ENCODE results near the gene DNAH3.
A peak's percentile ranks its signal among the peaks of the same experiment; 100 is the strongest.
"Not testable (repeated sequence)": the region's sequence is repeated elsewhere in the genome, so short reads cannot be mapped to it uniquely, and the experiment has no call there.

The DNAH3 gene

DNA sequence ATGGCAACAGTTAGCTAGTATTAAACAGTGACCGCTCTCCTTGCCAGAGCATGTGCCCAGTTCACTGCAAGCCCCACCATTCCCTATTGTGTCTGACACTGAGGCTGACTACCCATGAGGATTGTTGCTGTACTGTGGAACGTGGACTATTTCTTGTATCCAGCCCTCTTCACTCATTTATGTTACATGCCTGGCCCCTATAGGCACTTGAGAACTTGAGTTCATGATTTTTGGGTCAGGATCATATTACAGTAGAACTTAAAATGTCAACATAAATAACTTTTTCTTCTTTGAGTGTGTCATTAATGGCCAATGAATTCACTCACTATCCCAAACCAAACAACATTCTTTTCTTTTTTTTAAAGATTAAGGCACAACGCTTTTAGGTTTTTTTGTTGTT lies 194.3 kb downstream of the DNAH3 start:
- intact Hi-C loops (cut with micrococcal nuclease) = no loop called here
- no peaks in the 10 kb centered on the region for H3K27me3 Mint-ChIP-seq
- H3K4me3 Mint-ChIP-seq = no peak overlapping the region

DNA sequence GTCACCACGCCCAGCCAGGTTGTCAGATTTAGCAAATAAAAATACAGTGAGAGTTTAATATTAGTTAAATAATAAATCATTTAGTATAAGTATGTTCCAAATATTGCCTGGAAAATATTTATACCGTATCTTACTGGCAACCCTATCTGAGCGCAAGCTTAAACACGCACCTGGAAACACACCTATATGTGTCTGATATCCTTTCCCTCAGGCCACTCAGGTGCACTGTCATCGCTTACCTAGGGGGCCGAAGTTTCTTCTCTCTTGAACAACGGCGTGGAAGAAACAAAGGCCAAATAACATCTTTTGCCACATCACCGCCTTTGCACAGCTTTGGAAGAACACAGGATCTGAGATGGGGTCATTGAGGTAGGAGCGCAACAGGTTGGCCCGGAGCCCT lies 196.1 kb downstream of the DNAH3 start:
- Mint-ChIP-seq H3K4me3 (no peak overlapping the region), H3K27ac (no peak overlapping the region)

More for the DNA sequence above, 194.3 kb downstream of the DNAH3 start:
- Mint-ChIP-seq H3K27ac (no peak overlapping the region), H3K9me3 (no peaks in the 10 kb centered on the region), H3K36me3 (ENCODE audit: low read depth) (no peaks in the 10 kb centered on the region), H3K4me1 (ENCODE audit: low read depth) (peaks cover 5% of the 10 kb centered on the region)

DNA sequence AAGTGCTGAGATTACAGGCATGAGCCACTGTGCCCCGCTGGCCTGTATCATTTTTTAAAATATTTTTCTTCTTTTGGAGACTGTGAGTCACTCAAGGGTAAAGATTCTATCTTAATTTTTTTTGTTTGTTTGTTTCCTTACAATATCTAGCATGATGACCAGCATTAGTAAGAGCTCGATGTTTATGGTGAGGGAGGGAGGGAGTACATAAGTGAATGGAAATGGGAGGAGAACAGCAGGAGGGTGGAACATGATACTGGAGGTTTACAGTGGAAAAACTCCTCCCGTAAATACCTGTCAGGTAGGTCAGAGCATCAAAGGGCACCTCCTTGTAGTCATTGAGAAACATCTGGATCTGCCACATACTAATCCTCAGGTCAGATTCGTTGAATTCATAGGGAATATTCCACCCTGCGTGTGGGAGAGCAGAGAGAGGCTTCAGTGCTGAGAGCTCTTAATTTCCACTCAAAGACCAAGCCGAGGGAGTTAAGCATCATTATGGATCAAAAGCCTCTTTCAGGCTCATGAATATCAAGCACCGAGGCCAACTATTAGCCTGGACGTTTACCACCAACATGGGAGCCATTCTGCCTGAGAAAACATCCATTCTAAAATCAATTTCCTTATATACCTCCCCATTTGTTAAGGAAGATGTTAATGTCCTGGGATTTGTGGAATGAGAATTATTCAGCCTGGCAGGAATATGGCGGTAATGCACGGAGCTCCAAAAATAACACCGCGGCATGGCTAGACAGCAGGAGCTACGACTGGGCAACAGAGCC lies 198.3 kb downstream of the DNAH3 start:
- Mint-ChIP-seq H3K36me3 (ENCODE audit: low read depth) (no peaks in the 10 kb centered on the region), H3K27ac (peak overlapping the region; percentile 48), H3K27me3 (peaks cover 2% of the 10 kb centered on the region), H3K4me3 (no peak overlapping the region), H3K9me3 (no peaks in the 10 kb centered on the region), H3K4me1 (ENCODE audit: low read depth) (peaks cover 5% of the 10 kb centered on the region)
- intact Hi-C loops (cut with micrococcal nuclease) = no loop called here

More for the DNA sequence above, 196.1 kb downstream of the DNAH3 start:
- H3K9me3 Mint-ChIP-seq = no peaks in the 10 kb centered on the region
- no peaks in the 10 kb centered on the region for H3K27me3 Mint-ChIP-seq
- H3K4me1 Mint-ChIP-seq (ENCODE audit: low read depth) = peaks cover 5% of the 10 kb centered on the region
- intact Hi-C loops (cut with micrococcal nuclease) = no loop called here
- no peaks in the 10 kb centered on the region for H3K36me3 Mint-ChIP-seq (ENCODE audit: low read depth)

- H3K9me3 Mint-ChIP-seq = no peaks in the 10 kb centered on the region
- H3K36me3 Mint-ChIP-seq (ENCODE audit: low read depth) = no peaks in the 10 kb centered on the region
- no peak overlapping the region for H3K27ac Mint-ChIP-seq
- peaks cover 2% of the 10 kb centered on the region for H3K27me3 Mint-ChIP-seq
- H3K4me1 Mint-ChIP-seq (ENCODE audit: low read depth) = no peaks in the 10 kb centered on the region
- H3K4me3 Mint-ChIP-seq = no peak overlapping the region
- intact Hi-C loops (cut with micrococcal nuclease) = no loop called here
Observed at GRCh38 chr16:20950294-20950693, 200.4 kb downstream of the DNAH3 start.

DNA sequence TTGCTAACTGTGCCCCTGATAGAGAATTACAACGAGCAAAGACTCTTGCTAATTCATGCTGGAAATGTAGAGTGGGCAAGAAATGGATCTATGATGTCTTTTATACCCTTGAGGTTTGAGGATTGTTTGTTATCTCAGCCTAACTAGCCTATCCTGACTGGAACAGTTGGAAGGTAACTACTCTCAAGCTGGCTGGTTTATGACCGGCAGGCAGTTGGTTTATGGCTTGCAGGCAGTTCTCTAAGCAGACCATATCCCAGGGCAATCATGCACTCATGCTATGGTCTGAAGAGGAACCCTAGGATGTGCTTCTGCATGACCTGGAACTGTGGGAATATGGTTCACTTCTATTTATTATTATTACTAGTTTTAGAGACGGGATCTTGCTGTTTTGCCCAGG lies 201.0 kb downstream of the DNAH3 start:
- intact Hi-C loops (cut with micrococcal nuclease) = no loop called here
- no peaks in the 10 kb centered on the region for H3K9me3 Mint-ChIP-seq
- peaks cover 2% of the 10 kb centered on the region for H3K27me3 Mint-ChIP-seq

GRCh38 chr16:20948444-20948843 lies 202.2 kb downstream of the DNAH3 start:
- intact Hi-C loops (cut with micrococcal nuclease) = no loop called here
- peaks cover 14% of the 10 kb centered on the region for H3K4me1 Mint-ChIP-seq (ENCODE audit: low read depth)
- no peaks in the 10 kb centered on the region for H3K36me3 Mint-ChIP-seq (ENCODE audit: low read depth)
- no peak overlapping the region for H3K27ac Mint-ChIP-seq
- no peaks in the 10 kb centered on the region for H3K9me3 Mint-ChIP-seq
- no peak overlapping the region for H3K4me3 Mint-ChIP-seq
- peaks cover 2% of the 10 kb centered on the region for H3K27me3 Mint-ChIP-seq

More for the DNA sequence above, 201.0 kb downstream of the DNAH3 start:
- peaks cover 5% of the 10 kb centered on the region for H3K4me1 Mint-ChIP-seq (ENCODE audit: low read depth)
- H3K36me3 Mint-ChIP-seq (ENCODE audit: low read depth) = no peaks in the 10 kb centered on the region
- no peak overlapping the region for H3K4me3 Mint-ChIP-seq
- H3K27ac Mint-ChIP-seq = no peak overlapping the region

DNA sequence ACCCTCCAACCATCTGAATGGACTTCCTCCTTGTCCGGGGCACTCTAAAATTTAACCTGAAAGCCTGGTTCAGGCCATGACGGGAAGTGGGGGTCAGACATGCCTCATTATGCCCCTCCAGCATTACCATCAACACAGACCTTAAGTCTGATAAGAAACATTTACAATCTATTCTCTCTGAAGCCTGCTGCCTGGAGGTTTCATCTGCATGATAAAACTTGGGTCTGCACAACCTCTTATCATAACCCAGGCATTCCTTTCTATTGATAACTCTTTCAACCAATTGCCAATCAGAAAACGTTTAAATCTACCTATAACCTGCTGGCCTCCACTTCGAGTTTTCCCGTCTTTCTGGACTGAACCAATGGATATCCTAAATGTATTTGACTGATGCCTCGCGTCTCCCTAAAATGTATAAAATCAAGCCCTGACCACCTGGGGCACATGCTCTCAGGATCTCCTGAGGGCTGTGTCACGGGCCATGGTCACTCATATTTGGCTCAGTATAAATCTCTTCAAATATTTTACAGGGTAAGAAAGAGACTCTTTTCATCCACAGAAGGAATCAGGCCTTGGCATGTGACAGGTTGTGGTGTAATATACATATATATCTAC lies 204.5 kb downstream of the DNAH3 start:
- intact Hi-C loops (cut with micrococcal nuclease) = no loop called here
- no peaks in the 10 kb centered on the region for H3K9me3 Mint-ChIP-seq
- no peak overlapping the region for H3K27ac Mint-ChIP-seq
- peaks cover 2% of the 10 kb centered on the region for H3K27me3 Mint-ChIP-seq
- H3K4me1 Mint-ChIP-seq (ENCODE audit: low read depth) = peaks cover 37% of the 10 kb centered on the region
- H3K4me3 Mint-ChIP-seq = no peak overlapping the region
- H3K36me3 Mint-ChIP-seq (ENCODE audit: low read depth) = no peaks in the 10 kb centered on the region

DNA sequence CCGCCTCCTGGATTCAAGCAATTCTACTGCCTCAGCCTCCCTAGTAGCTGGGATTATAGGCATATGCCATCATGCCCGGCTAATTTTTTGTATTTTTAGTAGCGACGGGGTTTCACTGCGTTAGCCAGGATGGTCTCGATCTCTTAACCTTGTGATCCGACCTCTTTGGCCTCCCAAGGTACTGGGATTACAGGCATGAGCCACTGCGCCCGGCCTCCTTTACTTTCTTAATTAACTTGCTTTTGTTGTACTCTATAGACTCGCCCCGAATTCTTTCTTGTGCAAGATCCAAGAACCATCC lies 205.1 kb downstream of the DNAH3 start:
- H3K4me1 Mint-ChIP-seq (ENCODE audit: low read depth) = peaks cover 43% of the 10 kb centered on the region
- H3K27me3 Mint-ChIP-seq; H3K36me3 Mint-ChIP-seq (ENCODE audit: low read depth); H3K9me3 Mint-ChIP-seq; intact Hi-C loops (cut with micrococcal nuclease); H3K4me3 Mint-ChIP-seq; H3K27ac Mint-ChIP-seq: not testable (repeated sequence)

- H3K36me3 Mint-ChIP-seq (ENCODE audit: low read depth) = no peaks in the 10 kb centered on the region
- peak overlapping the region; percentile 52 for H3K27ac Mint-ChIP-seq
Observed at GRCh38 chr16:20944861-20945574, 205.6 kb downstream of the DNAH3 start.

DNA sequence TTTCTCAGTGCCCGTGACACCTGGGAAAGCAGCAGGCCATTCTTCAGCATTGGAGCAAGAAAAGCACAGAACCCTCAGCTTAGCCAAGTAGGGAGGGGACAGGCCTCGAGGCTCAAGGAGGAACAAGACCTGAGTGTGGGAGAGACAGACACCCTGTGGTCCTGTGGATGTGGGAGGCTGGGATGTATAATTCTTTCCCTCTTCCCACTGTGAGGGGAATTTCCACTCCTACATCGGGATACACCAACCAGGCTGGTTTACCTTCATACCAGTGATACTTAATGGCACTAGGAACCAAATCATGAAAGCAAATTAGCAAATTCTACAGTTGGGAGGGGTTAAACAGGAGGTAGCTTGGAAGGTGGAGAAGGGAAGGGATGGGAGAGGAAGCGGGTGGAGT lies 208.4 kb downstream of the DNAH3 start:
- no peak overlapping the region for H3K4me3 Mint-ChIP-seq
- no peaks in the 10 kb centered on the region for H3K27me3 Mint-ChIP-seq
- peak overlapping the region; percentile 61 for H3K27ac Mint-ChIP-seq
- peaks cover 72% of the 10 kb centered on the region for H3K4me1 Mint-ChIP-seq (ENCODE audit: low read depth)
- no peaks in the 10 kb centered on the region for H3K9me3 Mint-ChIP-seq
- intact Hi-C loops (cut with micrococcal nuclease) = loop anchor here (5.0 kb wide), 1 partner anchor 40 kb away; the partner anchor contains the start of genes DCUN1D3 and LYRM1
- no peaks in the 10 kb centered on the region for H3K36me3 Mint-ChIP-seq (ENCODE audit: low read depth)

More at GRCh38 chr16:20944861-20945574, 205.6 kb downstream of the DNAH3 start:
- Mint-ChIP-seq H3K9me3 (no peaks in the 10 kb centered on the region), H3K27me3 (peaks cover 2% of the 10 kb centered on the region), H3K4me3 (no peak overlapping the region), H3K4me1 (ENCODE audit: low read depth) (peaks cover 48% of the 10 kb centered on the region)
- intact Hi-C loops (cut with micrococcal nuclease) = loop anchor here (5.0 kb wide), 1 partner anchor 43 kb away; the partner anchor contains the start of genes DCUN1D3 and LYRM1

DNA sequence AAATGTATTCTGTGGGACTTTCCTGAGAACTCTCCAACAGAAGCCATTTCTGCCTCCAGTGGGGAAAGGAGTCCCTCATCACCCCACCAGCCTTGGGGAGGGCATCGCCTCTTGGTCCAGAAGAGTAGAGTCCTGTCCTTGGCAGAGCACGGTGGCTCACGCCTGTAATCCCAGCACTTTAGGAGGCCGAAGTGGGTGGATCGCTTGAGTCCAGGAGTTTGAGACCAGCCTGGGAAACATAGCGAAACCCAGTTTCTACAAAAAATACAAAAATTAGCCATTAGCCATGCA lies 209.1 kb downstream of the DNAH3 start:
- intact Hi-C loops (cut with micrococcal nuclease) = loop anchor here (5.0 kb wide), 1 partner anchor 39 kb away; the partner anchor contains the start of genes DCUN1D3 and LYRM1
- H3K9me3 Mint-ChIP-seq = no peaks in the 10 kb centered on the region
- H3K27ac Mint-ChIP-seq = peak overlapping the region; percentile 61
- peaks cover 78% of the 10 kb centered on the region for H3K4me1 Mint-ChIP-seq (ENCODE audit: low read depth)
- H3K27me3 Mint-ChIP-seq = no peaks in the 10 kb centered on the region
- no peaks in the 10 kb centered on the region for H3K36me3 Mint-ChIP-seq (ENCODE audit: low read depth)
- H3K4me3 Mint-ChIP-seq = no peak overlapping the region

DNA sequence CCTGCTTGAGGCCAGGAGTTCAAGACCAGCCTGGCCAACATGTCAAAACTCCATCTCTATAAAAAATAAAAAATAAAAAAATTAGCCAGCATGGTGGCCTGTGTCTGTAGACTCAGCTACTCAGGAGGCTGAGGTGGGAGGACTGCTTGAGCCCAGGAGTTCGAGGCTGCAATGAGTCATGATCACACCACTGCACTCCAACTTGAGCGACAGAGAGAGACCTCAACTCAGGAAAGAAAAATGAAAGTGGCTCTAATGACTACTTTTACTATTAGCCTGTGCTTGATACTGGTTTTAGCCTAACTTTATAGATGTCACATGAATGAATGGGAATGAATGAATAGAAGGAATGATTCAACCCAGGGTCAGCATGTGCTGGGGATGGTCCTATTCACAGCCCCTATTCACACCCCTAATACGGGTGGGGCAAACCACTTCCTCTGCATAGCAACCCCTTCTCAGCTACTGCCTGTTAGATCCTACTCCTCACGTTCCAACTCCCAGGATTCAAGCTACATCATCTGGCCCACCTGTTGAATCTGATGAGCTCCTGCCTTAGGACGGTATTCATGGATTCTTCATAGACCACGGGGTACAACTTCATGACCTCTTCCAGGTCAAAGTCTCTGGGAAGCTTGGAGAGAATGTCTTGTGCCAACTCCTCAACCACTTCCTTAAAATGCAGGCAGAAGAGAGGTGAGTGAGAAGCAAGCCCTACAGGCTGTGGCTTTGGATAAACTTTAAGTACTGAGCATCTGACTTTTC lies 209.6 kb downstream of the DNAH3 start:
- H3K4me1 Mint-ChIP-seq (ENCODE audit: low read depth) = peaks cover 81% of the 10 kb centered on the region
- H3K27me3 Mint-ChIP-seq = no peaks in the 10 kb centered on the region
- no peaks in the 10 kb centered on the region for H3K36me3 Mint-ChIP-seq (ENCODE audit: low read depth)
- H3K4me3 Mint-ChIP-seq = no peak overlapping the region
- H3K27ac Mint-ChIP-seq = peak overlapping the region; percentile 61
- no peaks in the 10 kb centered on the region for H3K9me3 Mint-ChIP-seq
- intact Hi-C loops (cut with micrococcal nuclease) = loop anchor here (5.0 kb wide), 1 partner anchor 39 kb away; the partner anchor contains the start of genes DCUN1D3 and LYRM1

DNA sequence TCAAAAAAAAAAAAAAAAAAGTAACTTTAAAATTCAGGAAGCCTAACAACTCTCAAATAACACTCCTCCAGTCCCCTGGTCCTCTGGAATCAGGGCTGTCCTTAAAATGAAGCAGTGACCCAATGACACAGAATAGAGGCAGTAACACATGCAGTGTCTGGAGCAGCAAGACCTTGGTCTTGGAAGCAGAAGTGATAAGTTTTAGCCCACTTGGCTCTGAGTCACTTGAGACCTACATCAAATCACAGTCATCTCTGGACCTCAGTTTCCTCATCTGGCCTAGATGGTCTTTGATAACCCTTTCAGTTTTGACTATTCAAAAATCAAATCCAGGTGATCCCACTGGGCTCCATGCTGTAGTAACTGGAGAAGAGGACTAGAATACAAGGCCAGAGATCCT lies 211.0 kb downstream of the DNAH3 start:
- H3K4me1 Mint-ChIP-seq (ENCODE audit: low read depth) = peaks cover 76% of the 10 kb centered on the region
- H3K9me3 Mint-ChIP-seq = no peaks in the 10 kb centered on the region
- peak overlapping the region; percentile 45 for H3K27ac Mint-ChIP-seq
- no peak overlapping the region for H3K4me3 Mint-ChIP-seq
- intact Hi-C loops (cut with micrococcal nuclease) = loop anchor here (5.0 kb wide), 1 partner anchor 37 kb away; the partner anchor contains the start of genes DCUN1D3 and LYRM1
- no peaks in the 10 kb centered on the region for H3K27me3 Mint-ChIP-seq
- no peaks in the 10 kb centered on the region for H3K36me3 Mint-ChIP-seq (ENCODE audit: low read depth)

All from dendritic cell treated with granulocyte-macrophage colony-stimulating factor and Interleukin-4, amounts not matched to agents 40 ng/mL and 50 ng/mL, for 4 days (primary cell).